MV-4-11 (cell line): ENCODE results near the gene AGAP1.
"Not testable (repeated sequence)": the region's sequence is repeated elsewhere in the genome, so short reads cannot be mapped to it uniquely, and the experiment has no call there.

Experiments
- DNase-seq: peaks from one replicate; lab custom pipeline; 2025; lab: John Stamatoyannopoulos, UW

Gene AGAP1

DNA sequence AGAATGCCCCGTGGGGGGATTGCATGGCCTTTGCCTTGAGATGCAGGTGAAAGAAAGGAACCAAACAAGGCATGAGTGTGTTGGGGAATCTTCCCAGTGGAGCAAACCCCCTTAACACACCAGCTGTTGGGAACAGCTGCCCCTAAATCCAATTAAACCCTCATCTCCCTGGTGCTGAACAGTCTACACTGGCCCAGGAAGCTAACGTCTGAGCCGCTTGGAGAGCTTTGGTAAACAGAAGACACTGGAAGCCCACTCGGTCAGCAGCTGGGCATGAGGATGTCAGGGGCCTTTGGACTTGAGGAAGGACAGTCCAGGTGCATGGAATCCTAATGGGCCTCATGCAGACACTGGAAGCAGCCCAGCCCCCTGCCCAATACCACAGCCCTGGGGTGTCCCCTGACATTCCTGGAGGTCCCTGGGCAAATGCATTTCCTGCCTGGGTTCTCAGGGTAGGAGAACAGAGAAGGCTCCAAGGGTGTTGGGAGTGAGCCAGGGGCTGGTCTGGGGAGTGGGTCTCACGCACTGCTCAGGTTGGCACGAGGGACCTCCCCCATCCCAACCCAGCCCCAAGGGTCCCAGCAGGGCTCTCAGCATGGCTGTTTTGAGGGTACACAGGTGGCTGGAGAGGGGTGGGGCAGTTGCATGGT lies 636.6 kb downstream of the AGAP1 start:
- no peak for DNase-seq

GRCh38 chr2:236131073-236131692 lies 637.3 kb downstream of the AGAP1 start:
- no peak for DNase-seq

GRCh38 chr2:236133410-236134012 lies 639.7 kb downstream of the AGAP1 start:
- DNase-seq = no peak

GRCh38 chr2:236136538-236136937 lies 642.7 kb downstream of the AGAP1 start:
- no peak for DNase-seq

DNA sequence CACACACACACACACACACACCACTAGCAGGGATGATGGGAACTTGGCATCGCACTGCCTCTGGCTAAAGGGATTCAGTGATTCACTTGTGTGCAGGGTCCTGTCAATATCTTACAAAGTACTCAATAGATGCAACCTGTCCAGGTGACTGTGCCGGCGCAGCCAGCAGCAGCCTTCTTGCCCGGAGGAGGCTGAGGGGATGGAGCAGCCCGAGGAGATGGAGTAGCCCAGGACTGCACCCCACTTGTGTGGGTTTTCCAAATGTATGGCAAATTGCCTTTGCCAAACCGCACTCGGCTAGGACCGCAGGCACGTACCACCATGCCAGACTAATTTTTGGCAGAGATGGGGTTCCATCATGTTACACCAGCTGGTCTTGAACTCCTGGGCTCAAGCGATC lies 643.2 kb downstream of the AGAP1 start:
- no peak for DNase-seq

DNA sequence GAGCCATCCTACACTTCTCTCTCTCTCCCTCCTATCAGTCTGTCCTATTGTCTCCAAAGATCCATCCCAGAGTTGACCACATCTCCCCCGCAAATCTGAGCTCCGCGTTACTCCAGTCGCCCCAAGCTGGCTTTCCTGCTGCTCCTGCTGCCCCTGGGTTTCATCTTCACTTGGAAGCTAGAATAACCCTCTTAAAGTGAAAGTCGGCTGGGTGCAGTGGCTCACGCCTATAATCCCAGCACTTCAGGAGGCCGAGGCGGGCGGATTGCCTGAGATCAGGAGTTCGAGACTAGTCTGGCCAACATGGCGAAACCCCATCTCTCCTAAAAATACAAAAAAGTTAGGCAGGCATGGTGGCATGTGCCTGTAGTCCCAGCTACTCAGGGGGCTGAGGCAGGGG lies 647.8 kb downstream of the AGAP1 start:
- not testable (repeated sequence) for DNase-seq

- DNase-seq = no peak
These were observed 650.0 kb downstream of the AGAP1 start for GRCh38 chr2:236143811-236144210.

GRCh38 chr2:236146436-236146835 lies 652.6 kb downstream of the AGAP1 start:
- no peak for DNase-seq

DNA sequence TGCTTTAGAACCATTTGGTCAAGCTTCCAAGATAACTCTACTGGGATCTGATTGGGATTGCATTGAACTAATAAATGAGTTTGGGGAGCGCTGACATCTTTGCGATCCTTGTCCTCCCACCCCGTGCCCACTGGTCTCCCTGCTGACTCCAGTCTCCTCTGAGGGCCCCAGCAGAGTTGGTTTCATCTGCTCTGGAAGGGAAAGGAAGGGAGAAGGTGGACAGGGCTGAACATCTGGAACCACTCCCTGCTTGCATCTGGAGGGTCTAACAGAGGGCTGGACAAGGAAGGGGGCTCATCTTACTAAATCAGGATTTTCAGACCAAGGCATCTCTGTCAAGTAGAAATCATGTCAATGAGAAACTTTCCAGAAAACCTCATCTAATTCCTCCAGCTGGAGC lies 661.6 kb downstream of the AGAP1 start:
- no peak for DNase-seq

DNA sequence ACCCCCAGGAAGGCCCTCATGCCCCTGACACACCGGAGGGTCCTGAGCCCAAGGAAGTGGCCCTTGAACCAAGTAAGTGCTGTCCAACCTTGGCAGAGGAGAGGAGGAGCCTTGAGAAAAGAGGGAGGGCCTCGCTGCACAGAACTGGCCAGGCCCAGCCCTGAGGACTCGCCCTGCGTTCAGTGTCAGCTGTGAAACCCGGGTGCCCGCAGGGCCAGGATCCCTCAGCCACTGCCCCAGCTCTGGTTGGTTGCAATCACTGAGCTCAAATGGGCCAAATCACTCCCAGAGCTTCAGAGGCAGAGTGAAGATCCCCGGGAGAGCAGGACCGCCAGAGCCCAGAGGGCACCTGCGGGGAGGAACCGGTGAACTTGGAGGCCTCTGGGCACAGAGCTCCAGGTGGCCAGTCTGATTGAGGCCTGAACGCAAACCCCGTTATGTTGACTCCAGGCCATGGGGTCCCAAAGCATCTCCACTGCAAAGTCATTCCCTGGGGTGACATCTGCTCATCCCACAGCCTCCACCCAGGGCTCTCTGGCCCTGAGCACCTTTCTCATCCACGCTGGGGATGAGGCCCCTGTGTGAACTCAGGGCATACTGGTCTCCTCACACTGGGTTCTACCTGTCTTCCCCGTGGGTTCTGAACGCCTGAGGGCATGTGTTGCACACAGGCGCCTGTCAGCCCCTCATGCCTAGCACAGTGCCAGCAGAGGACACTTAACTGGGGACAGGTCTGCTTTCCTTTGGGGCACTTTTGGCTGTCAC lies 662.4 kb downstream of the AGAP1 start:
- DNase-seq = no peak

GRCh38 chr2:236156860-236157194 lies 663.0 kb downstream of the AGAP1 start:
- DNase-seq = no peak

- no peak for DNase-seq
These were observed 663.5 kb downstream of the AGAP1 start for GRCh38 chr2:236157366-236157765.

DNA sequence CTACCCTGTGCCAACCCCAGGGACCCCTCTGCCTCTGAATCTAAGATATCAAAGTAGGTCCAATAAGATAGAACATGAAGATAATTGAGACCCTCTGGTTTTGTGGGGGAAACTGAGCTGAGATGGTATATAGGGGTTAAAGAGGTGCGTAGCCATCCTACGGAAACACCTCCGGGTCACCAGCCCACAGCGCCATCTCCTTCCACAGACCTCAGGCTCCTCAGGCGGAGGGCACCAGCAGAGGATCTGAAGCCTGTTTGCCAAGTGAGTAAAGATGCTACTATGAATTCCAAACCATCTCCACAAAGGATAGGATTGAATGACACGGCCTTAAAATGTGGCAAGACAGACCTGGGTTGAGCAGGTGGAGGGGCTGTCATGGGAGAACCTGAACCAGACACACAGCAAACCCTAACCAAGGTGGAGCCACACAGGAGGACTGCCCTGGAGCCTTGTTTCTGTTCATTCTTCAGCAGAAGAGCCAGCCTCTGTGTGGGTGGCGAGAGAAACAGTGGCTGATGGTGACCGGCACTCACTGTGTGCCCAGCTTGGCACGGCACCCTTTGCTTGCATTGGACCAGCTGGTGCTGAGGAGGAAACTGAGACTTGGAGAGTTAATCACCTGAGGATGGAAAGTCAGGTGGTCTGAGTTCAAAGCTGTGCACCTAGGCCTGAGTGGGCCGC lies 664.1 kb downstream of the AGAP1 start:
- no peak for DNase-seq

GRCh38 chr2:236158969-236159777 lies 665.3 kb downstream of the AGAP1 start:
- DNase-seq = no peak

GRCh38 chr2:236159778-236160170 lies 665.9 kb downstream of the AGAP1 start:
- DNase-seq = no peak

GRCh38 chr2:236160366-236161081 lies 666.7 kb downstream of the AGAP1 start:
- DNase-seq = no peak

- no peak for DNase-seq
These were observed 667.2 kb downstream of the AGAP1 start for GRCh38 chr2:236161082-236161462.

DNA sequence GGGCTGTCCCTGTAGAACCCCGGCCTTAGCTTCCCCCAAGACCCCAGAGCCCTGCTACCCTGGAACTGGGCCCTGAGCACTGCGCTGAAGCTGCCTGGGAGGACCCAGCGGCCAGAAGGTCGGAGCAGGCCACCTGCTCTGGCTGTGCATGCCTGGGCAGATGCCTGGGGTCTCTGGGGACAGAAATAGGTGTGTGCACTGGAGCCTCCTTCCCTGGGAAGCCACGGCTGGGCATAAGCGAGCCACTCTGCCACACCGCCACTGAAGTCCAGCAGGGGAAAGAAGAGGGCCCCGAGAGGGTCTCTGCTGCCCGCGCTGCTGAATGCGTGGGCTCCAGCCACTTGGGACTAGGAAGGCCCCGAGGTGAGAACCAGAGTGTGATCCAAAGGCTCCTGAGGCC lies 667.7 kb downstream of the AGAP1 start:
- no peak for DNase-seq

DNA sequence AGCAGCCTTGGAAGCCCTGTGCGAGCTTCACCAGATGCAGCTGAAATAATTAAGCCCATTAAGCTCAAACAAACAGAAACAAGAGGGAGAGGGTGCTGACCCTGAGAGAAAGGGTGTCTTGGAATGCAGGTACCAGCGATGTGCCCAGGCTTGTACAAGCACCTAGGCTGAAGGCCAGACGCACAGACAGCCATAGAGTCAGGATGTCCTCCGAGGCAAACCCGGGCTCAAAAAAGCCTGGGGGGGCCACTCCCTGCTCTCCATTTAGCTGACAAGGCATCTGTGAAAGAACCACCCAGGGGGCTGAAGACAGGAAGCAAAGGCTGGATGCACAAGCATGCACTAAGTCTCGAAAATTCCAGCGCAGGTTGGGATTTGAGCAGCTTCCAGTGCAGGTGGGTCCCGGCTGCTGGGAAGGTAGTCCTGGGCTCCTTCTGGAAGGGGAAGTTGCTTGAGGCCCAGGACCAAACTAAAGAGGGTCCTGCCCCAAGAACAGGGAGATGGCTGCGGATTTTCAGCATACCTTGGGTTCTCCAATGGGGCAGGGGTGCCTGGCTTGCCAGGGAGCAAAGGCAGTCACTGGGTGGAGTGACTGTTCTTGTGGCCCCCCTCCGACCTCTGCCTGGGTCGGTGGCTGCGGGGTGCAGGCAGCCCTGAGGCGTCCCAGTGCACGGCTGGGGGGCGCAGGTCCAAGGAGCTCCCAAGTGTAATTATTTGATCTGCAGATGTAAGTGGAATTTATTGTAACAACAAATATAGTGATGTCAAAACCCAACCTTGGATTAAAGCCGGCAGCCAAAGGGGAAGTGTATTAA lies 668.4 kb downstream of the AGAP1 start:
- DNase-seq = no peak

DNA sequence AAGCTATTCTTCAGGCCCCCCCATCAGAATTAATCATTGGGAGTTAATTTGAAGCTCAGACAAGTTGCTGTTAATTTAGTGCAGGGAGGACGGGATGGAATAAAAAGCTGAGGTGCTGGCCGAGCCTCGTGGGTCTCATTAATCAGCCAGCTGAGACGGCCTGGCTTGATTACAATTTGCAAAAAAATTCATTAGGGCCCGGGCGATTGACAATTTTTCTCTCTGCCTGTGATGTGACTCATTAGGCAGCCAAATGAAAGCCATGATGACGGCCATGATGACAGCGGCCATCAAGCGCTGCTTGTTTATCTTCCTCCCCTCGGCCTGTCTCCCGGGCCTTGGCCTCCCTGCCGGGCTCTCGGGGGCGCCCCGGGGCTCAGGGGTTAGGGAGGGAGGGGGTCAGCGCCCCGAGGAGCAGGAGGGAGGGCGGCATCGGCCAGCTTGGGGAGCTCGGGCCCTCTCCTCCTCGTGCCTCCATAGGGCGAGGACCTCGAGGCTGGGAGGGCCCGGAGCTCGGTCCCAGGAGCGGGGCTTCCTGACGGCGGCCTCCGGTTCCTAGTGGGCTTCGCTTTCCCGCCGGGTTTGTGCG lies 669.1 kb downstream of the AGAP1 start:
- no peak for DNase-seq
